HG03039 (cell line): ENCODE data around the gene PRKG1.
A peak's percentile ranks its signal among the peaks of the same experiment; 100 is the strongest.
"Not testable (repeated sequence)": the region's sequence is repeated elsewhere in the genome, so short reads cannot be mapped to it uniquely, and the experiment has no call there.

Experiments
- ATAC-seq: cut with Tn5 transposase; IDR thresholded peaks from one replicate; pipeline ENCODE4 v1.9.1; 2021; ENCODE audit warnings: mild to moderate bottlenecking, moderate library complexity; ENCODE audit not compliant: unreplicated experiment

The PRKG1 gene

DNA sequence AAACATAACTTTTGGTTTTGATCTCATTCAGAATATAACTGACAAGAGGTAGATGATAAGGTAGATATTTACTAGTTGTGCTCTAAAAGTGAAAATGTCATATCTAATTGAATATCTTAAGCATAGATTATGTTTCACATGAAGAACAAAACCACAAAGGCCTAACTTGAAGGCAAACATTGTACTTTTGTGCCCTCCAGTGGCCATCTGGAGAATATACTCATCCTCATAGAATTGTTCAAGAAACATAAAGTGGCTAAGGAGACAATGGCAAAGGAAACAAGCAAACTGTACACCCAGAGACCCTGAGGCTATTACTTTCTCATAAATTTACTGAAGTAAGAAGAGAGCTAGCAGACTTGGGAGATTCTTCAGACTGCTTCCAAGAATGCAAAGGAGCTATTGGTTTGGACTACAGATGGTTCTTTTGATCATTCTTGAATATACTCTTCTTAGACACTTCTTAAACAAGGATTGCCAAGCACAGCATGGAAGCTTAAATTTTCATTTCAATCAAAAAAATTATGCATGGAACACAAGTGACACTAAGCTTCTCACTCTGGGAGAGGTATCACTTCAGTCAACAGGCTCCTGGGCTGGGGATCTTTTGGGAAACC is 1141.6 kb downstream of the PRKG1 start:
- peak; percentile 70 for ATAC-seq

DNA sequence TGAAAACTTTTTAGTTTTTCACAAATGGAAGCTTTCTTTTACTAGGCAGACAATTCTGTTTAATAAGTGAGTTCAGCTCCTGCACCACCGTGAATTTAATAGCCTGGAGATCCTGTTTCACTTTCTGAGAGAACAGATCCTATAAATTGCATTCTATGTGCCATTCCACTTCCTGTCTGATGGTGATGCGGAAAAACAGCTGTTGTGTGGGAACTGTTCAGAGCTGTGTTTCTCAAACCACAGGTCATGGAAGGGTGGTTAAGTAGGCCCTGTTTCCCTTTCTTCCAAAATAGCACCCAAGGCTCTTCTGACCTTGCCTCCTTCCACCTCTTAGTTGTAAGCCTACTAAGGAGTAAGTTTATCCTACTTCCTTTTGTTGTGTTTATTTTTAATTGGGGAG is 1142.6 kb downstream of the PRKG1 start:
- ATAC-seq, result peak; percentile 74

DNA sequence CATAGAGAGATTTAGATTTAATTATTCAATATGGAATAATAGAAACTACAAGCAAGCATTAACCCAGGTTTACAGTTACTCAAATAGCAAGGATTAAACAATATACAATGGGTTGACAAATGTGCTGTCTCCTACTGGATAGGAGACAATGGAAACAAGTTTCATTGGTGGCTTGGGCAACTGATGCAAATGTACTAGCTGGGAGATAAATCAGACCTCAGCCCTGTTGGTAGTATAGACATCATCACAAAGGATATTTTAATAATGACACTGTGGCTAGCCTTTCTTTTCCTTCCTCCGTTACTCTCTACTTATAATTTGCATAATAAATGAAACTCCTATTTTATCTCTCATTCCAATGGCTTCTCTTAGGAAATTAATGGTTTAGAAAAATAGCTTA is 1143.2 kb downstream of the PRKG1 start:
- no peak for ATAC-seq

DNA sequence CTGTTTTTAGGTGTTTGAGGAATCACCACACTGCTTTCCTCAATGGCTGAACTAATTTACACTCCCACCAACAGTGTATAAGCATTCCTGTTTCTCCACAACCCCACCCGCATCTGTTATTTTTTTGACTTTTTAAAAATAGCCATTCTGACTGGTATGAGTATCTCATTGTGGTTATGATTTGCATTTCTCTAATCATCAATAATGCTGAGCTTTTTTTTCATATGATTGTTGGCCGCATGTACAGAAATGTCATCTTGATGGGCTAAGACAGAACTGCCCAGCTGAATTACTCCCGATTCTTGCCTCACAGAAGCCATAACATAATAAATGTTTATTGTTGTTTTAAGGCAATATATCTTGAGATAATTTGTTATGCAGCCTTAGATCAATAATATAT is 1146.7 kb downstream of the PRKG1 start:
- no peak for ATAC-seq

DNA sequence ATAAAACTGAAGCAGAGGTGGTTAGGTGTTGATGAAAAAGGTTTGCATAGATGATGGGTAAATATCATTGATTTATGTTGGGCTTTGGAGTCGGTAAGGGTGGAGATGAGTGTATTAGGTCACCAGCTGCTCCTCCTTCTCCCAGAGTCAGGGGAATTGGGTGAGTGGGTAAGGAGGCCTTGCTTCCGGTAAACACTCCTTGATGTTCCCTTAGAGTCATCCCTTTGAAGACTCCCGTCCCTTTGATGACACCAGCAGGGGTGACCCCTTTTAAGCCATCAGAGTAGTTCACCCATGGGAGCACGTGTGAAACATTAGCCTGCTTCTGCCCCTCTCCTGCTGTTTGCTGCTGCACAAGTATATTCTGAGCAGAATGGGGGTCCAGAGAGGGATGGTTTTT is 1147.6 kb downstream of the PRKG1 start:
- ATAC-seq, result no peak

DNA sequence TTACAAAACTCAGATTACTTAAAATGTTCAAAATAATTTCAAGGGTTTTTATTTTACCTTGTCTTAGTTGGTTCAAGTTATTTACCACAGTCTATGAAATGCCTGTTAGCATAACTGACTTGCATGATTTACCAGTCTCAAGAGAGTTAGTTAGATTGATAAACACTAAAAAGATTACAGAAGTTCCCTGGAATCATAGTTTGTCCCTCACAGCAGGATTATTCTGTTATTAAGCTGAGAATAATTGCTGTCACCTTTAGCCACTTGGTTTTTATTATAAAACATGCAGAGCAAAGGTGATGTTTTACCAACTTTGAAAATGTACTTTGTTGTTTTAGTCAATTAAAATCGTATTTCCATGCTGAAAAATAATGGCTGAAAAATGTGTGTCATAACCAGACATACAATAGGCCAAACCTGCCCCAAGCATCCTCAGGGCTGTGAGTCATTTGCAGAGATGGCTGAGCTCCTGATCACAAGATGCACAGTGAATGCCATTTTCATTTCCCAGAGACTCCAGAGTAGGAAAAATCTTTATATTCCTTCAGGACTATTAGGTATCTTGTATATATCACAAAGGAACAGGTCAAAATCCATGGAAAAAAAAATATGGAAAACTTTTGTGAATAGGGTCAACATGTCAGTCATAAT is 1152.0 kb downstream of the PRKG1 start:
- no peak for ATAC-seq

GRCh38 chr10:52228556-52228955 is 1154.3 kb downstream of the PRKG1 start:
- no peak for ATAC-seq

- no peak for ATAC-seq
These were observed 1155.1 kb downstream of the PRKG1 start for GRCh38 chr10:52229291-52229931.

GRCh38 chr10:52232561-52233350 is 1158.5 kb downstream of the PRKG1 start:
- peak; percentile 99 for ATAC-seq

GRCh38 chr10:52233351-52233991 is 1159.2 kb downstream of the PRKG1 start:
- ATAC-seq, result not testable (repeated sequence)

- ATAC-seq, result no peak
These were observed 1165.5 kb downstream of the PRKG1 start for GRCh38 chr10:52239771-52240170.

DNA sequence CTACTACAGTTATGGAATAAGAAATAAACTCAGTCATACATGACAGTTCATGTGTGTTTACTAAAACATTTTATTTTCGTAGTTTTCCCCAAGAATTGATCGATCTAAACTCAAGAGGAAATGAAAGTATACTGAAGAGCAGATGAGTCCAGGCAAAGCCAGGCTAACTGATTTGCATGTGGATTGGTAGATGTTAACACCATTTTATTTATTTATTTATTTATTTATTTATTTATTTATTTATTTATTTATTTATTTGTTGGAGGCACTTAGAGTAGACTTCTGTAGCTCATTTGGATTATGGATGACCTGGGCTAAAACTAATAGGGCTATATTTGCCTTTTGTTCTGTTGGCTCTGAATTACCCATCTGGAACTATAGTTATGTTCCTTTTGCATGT is 1171.3 kb downstream of the PRKG1 start:
- ATAC-seq, result no peak

GRCh38 chr10:52247929-52248328 is 1173.6 kb downstream of the PRKG1 start:
- not testable (repeated sequence) for ATAC-seq

DNA sequence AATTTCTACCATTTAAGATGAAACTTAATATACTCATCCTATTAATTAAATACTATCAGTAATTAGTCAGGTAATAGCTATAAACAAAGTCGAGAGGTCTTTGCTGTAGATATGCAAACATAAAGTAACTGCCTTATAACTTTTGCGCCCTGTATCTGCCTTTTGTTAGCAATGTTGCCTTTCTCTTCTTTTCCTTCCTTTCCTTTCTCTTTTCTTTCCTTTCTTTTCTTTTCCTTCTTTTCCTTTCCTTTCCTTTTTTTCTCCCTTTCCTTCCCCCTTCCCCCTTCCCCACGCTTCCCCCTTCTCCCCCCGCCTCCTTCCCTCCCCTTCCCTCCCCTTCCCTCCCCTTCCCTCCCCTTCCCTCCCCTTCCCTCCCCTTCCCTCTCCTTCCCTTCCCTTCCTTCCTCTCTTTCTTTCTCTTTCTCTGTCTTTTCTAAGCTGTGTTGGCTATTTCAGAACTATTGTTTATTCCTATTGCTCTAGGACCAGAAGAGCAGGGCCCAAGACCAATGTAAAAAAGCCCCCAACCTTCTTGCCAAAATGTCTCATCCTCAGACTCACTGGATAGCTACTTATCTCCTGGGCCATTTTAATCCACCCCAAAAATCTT is 1174.5 kb downstream of the PRKG1 start:
- ATAC-seq, result no peak

DNA sequence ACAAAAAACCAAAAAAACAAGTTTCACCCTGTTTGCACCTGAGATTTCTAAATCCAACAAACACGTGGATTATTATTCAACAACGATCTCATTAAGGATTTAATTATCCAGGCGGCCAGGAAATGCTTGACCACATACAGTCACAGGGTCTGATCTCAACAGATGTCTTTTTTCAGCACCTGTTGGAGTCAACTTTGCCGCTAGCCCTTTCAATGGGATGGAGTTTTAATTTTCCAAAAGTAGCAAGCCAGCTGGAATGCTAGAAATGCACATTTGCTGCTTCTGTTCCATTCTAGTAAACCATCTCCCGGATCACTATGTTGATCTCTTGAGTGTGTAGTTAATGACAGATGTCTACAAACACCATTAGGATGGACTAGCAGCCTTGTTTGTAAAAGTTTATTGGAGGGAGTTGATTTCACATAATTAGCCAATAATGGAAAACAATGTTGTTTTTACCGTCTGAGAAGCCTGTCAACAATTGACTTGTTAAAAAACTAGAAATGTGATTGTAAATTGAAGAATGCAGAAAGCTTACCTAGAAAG is 1175.6 kb downstream of the PRKG1 start:
- ATAC-seq, result no peak

DNA sequence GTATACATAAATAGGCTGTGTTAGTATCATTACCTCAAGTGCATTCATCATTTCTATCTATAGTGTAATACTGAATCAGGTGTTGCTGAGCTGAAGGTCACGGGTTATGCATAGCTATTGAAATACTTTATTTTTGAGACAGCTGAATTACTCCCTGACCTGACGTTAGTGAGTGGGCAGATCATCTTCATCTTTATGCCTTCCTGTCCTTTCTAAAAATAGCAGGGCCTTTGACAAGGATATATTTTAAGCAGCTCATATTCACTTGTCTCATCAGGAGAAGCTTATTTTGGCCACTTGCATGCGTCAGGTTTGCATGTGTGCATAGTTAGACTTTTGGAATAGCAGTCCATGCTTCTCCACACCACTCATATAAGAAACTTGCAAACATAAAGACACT is 1176.2 kb downstream of the PRKG1 start:
- no peak for ATAC-seq

DNA sequence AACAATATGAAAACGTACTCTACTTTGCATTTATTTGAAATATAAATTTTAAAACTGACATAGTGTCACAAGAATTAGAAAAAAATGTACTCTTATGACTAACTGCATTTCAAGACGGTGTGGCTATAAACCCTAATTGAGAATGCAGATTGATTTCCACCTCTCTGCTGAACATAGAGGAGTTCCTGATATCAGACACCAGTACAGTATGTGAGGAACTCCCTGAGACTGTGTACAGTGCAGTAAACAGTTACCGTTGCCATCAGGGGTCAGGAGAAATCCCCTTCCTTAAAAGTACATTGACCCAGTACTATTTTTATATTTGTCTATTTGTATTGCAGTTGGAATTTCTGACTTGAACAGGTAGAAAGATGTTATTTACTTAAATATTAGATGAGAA is 1178.0 kb downstream of the PRKG1 start:
- ATAC-seq, result no peak

GRCh38 chr10:52256832-52257691 is 1182.8 kb downstream of the PRKG1 start:
- peak; percentile 100 for ATAC-seq

GRCh38 chr10:52257692-52258075 is 1183.4 kb downstream of the PRKG1 start:
- peak; percentile 65 for ATAC-seq
